Esophagus squamous epithelium (tissue), 4 donors: ENCODE measurements around the gene MSL3B.

ENCODE experiments used
- POLR2A ChIP-seq, 4 donors: fragments of 450-650 bp; IDR thresholded peaks; one replicate each; pipeline ENCODE4 v1.6.1; 2017; ENCODE audit warnings: antibody characterized with exemption in 4 of 4, mild to moderate bottlenecking in 4 of 4, moderate library complexity in 3 of 4
- TF ChIP-seq, protein P1 (sequence below), 6 experiments: fragments of 450-650 bp in 4 of 6; fragments of 200-600 bp in 2 of 6; sonication (generic) in 2 of 6; IDR thresholded peaks; one replicate each; pipeline ENCODE4 v1.5.1; 2016 to 2019; ENCODE audit warnings: antibody characterized with exemption in 6 of 6, mild to moderate bottlenecking in 4 of 6, moderate library complexity in 4 of 6

DNA sequence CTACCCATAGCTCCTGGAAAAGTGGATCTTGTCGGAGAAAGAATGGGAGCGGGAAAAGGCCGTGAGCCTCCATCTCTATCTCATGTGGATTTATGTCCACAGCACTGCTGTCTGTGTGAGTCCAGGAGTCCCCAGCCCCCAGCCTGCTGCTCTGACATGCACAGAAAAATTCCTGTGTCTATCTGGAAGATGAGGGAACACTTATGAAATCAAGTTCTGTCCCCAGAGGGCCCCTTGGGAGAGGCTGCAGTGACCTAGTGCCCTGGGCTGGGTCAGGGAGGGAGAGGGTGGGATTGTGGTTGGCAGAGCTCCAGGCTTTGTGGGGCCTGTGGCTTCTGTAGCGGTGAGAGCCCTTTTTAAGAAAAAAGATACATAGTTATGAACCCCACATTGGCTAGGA lies 51.4 kb downstream of the MSL3B start:
- TF ChIP-seq, protein P1, sequence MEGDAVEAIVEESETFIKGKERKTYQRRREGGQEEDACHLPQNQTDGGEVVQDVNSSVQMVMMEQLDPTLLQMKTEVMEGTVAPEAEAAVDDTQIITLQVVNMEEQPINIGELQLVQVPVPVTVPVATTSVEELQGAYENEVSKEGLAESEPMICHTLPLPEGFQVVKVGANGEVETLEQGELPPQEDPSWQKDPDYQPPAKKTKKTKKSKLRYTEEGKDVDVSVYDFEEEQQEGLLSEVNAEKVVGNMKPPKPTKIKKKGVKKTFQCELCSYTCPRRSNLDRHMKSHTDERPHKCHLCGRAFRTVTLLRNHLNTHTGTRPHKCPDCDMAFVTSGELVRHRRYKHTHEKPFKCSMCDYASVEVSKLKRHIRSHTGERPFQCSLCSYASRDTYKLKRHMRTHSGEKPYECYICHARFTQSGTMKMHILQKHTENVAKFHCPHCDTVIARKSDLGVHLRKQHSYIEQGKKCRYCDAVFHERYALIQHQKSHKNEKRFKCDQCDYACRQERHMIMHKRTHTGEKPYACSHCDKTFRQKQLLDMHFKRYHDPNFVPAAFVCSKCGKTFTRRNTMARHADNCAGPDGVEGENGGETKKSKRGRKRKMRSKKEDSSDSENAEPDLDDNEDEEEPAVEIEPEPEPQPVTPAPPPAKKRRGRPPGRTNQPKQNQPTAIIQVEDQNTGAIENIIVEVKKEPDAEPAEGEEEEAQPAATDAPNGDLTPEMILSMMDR (IDR thresholded peaks at IDR 0.05) = no peak
- no peak for TF ChIP-seq POLR2A (IDR thresholded peaks at IDR 0.05)
